PC-9 (cell line): Measurements from ENCODE around the gene ZNF438. TPM values are rescaled to one million over a fixed set of nuclear protein-coding genes. Genes with fewer than 3 reads are reported as not detected.

Source experiments
- BruUV-seq: library from RNA; stranded (reverse); fragments of 400-500 nt; replicated peaks from 2 replicates; lab custom pipeline; 2021; lab: Mats Ljungman, UMichigan
- CTCF ChIA-PET: fragments of 300-600 bp; sonication (Branson Sonifier 250); formaldehyde crosslinking; loops from one replicate; lab custom pipeline; 2022; ENCODE audit warnings: antibody characterized with exemption; lab: Charles Lee
- POLR2A ChIA-PET: fragments of 300-600 bp; sonication (Branson Sonifier 250); formaldehyde crosslinking; loops from one replicate; lab custom pipeline; 2022; ENCODE audit warnings: antibody characterized with exemption; ENCODE audit not compliant: unreplicated experiment; lab: Charles Lee
- DNase-seq, 2 experiments: peaks; one replicate each; pipeline versions ENCODE4 v3.0.0 to v3.0.0-alpha.2; 2015 to 2022; ENCODE audit warnings: mixed read lengths in 1 of 2
- H2AFZ ChIP-seq: fragments of 200-600 bp; sonication (generic); 2 replicates; pipeline ENCODE4 v1.8.1; 2017; ENCODE audit warnings: antibody characterized with exemption
- H3F3A ChIP-seq: fragments of 200-600 bp; sonication (generic); 2 replicates; pipeline ENCODE4 v1.8.1; 2017; ENCODE audit warnings: antibody characterized with exemption, mild to moderate bottlenecking, low read depth; ENCODE audit not compliant: insufficient read depth
- H3K27ac ChIP-seq: fragments of 200-600 bp; sonication (generic); 2 replicates; pipeline ENCODE4 v1.6.1; 2016; ENCODE audit warnings: mixed run types
- H3K27me3 ChIP-seq: fragments of 200-600 bp; sonication (generic); 2 replicates; pipeline ENCODE4 v1.6.1; 2016; ENCODE audit warnings: low read depth, mixed run types; ENCODE audit not compliant: insufficient read depth
- H3K36me3 ChIP-seq: fragments of 200-600 bp; sonication (generic); 2 replicates; pipeline ENCODE4 v1.6.1; 2016; ENCODE audit warnings: low read depth, mixed run types
- H3K4me1 ChIP-seq: fragments of 200-600 bp; sonication (generic); replicated peaks from 2 replicates; pipeline ENCODE4 v1.6.1; 2016; ENCODE audit warnings: mixed run types; ENCODE audit not compliant: insufficient read depth
- H3K4me2 ChIP-seq: fragments of 200-600 bp; sonication (generic); 2 replicates; pipeline ENCODE4 v1.6.1; 2017; ENCODE audit warnings: mixed run types
- H3K4me3 ChIP-seq: fragments of 200-600 bp; sonication (generic); 2 replicates; pipeline ENCODE4 v1.6.1; 2016; ENCODE audit warnings: mixed run types
- H3K79me2 ChIP-seq: fragments of 200-600 bp; sonication (generic); 2 replicates; pipeline ENCODE4 v1.6.1; 2017; ENCODE audit warnings: low read depth, mixed run types
- H3K9me2 ChIP-seq: fragments of 200-600 bp; sonication (generic); 2 replicates; pipeline ENCODE4 v1.8.1; 2017; ENCODE audit warnings: mild to moderate bottlenecking; ENCODE audit not compliant: insufficient read depth
- H3K9me3 ChIP-seq: fragments of 200-600 bp; sonication (generic); 2 replicates; pipeline ENCODE4 v1.8.1; 2016; ENCODE audit warnings: low read depth; ENCODE audit not compliant: insufficient read depth
- H4K20me1 ChIP-seq: fragments of 200-600 bp; sonication (generic); 2 replicates; pipeline ENCODE4 v1.8.1; 2017; ENCODE audit not compliant: insufficient read depth
- CTCF ChIP-seq: fragments of 200-600 bp; sonication (generic); conservative IDR thresholded peaks from 2 replicates; pipeline ENCODE4 v1.6.1; 2017; ENCODE audit warnings: mixed run types, antibody characterized with exemption, mild to moderate bottlenecking, moderate library complexity
- EZH2 ChIP-seq: fragments of 200-600 bp; sonication (generic); IDR thresholded peaks from 2 replicates; pipeline ENCODE4 v1.8.0; 2017; ENCODE audit warnings: antibody characterized with exemption, low read depth
- intact Hi-C: fragments of 100-400 bp; cut with micrococcal nuclease; formaldehyde crosslinking; loops from one replicate; pipeline ENCODE4 v1.10.0; 2022; ENCODE audit not compliant: unreplicated experiment
- total RNA-seq: library from RNA; stranded (reverse); gene quantifications from 2 replicates; pipeline ENCODE4 v1.2.3, GENCODE V29; 2021

ZNF438 gene
- total RNA-seq, 1 experiment from 2014 or later = 4.7 TPM

- H2AFZ ChIP-seq = no peak overlapping the region
- no peaks in the 10 kb centered on the region for H3K36me3 ChIP-seq
- H3K27ac ChIP-seq = no peak overlapping the region
- H4K20me1 ChIP-seq = no peaks in the 10 kb centered on the region
- H3K9me2 ChIP-seq = no peaks in the 10 kb centered on the region
- no peaks in the 10 kb centered on the region for H3K9me3 ChIP-seq
- no peaks in the 10 kb centered on the region for H3F3A ChIP-seq
- TF ChIP-seq EZH2 = no peak
- TF ChIP-seq CTCF = no peak
- intact Hi-C loops = no loop called here
- CTCF ChIA-PET = no interaction called here
- H3K4me1 ChIP-seq = no peaks in the 10 kb centered on the region
- no peak for DNase-seq
- no peaks in the 10 kb centered on the region for H3K79me2 ChIP-seq
- BruUV-seq = no TSS peak
- H3K4me3 ChIP-seq = no peak overlapping the region
- no peaks in the 10 kb centered on the region for H3K27me3 ChIP-seq
- no peak overlapping the region for H3K4me2 ChIP-seq
- POLR2A ChIA-PET = interaction anchor here (0.6 kb wide), 1 partner anchor 157 kb away, joined by 32 read pairs; no protein-coding TSS in a partner anchor
These were observed 57.9 kb downstream of the ZNF438 start for GRCh38 chr10:30973737-30974136.

- Histone ChIP-seq H3K27ac (no peak overlapping the region), H3K27me3 (no peaks in the 10 kb centered on the region), H3K4me1 (no peaks in the 10 kb centered on the region), H3K4me3 (no peak overlapping the region), H4K20me1 (no peaks in the 10 kb centered on the region), H3K9me2 (no peaks in the 10 kb centered on the region), H3K79me2 (no peaks in the 10 kb centered on the region), H3K4me2 (no peak overlapping the region), H3K9me3 (no peaks in the 10 kb centered on the region), H2AFZ (no peak overlapping the region), H3K36me3 (no peaks in the 10 kb centered on the region), H3F3A (no peaks in the 10 kb centered on the region)
- no peak for DNase-seq
- no TSS peak for BruUV-seq
- ChIA-PET CTCF (no interaction called here), POLR2A (no interaction called here)
- TF ChIP-seq EZH2 = no peak
- intact Hi-C loops = no loop called here
These were observed 60.8 kb downstream of the ZNF438 start for GRCh38 chr10:30970760-30971460.

GRCh38 chr10:30968711-30969110 lies 63.0 kb downstream of the ZNF438 start:
- Histone ChIP-seq H3K9me3 (no peaks in the 10 kb centered on the region), H3K4me3 (no peak overlapping the region), H3K4me1 (no peaks in the 10 kb centered on the region), H3K27ac (no peak overlapping the region), H2AFZ (no peak overlapping the region), H3K9me2 (no peaks in the 10 kb centered on the region), H3F3A (no peaks in the 10 kb centered on the region), H3K27me3 (no peaks in the 10 kb centered on the region), H4K20me1 (no peaks in the 10 kb centered on the region), H3K4me2 (no peak overlapping the region), H3K36me3 (no peaks in the 10 kb centered on the region), H3K79me2 (no peaks in the 10 kb centered on the region)
- intact Hi-C loops = no loop called here
- ChIA-PET CTCF (no interaction called here), POLR2A (no interaction called here)
- TF ChIP-seq EZH2 = no peak
- no peak for TF ChIP-seq CTCF
- BruUV-seq = no TSS peak
- DNase-seq = no peak
